ENCODE results near the gene RAB27A.
"Not testable (repeated sequence)": the region's sequence is repeated elsewhere in the genome, so short reads cannot be mapped to it uniquely, and the experiment has no call there.

Gene RAB27A

DNA sequence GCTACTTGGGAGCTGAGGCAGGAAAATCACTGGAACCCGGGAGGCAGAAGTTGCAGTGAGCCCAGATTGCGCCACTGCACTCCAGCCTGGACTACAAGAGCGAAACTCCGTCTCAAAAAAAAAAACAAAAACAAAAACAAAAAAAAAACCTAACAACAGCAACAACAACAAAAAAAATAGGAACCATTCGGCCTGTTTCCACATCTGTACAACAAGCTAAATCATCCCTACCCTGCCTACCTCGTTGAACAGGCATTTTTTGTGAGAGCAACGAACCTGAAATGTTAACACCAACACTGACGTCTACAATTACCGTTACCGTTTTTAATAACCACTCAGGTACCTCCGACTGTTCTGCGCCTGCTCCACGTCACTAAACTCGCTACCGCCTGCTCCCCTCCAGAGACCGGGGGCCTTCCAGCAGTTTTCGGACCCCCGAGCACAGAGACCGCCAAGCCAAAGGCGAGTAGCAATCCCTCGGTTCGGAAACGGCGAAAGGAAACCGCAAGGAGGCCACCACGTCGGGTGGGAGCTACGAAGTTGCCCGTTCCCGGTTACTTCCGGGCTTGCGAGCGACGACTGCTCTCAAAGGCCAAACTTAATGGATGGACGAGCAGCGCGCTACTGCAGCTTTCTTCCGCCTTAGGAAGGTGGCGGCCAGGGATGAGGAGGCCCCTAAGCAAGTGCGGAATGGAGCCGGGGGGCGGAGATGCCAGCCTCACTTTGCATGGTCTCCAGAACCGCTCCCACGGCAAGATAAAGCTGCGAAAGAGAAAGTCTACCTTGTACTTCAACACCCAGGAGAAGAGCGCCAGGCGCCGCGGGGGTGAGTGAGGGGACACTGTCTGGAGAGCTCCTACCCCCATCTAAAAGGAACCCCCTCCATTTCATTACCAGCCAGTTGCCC, 29.2 kb upstream of the RAB27A start, which contains the start of the genes PIGB and PIGBOS1:
Gene PIGB, plus strand, starts transcription at position 635 of the 907 bp plus-strand sequence. Its CDS starts 29 bp downstream, at position 664.
Gene PIGBOS1, minus strand, starts transcription at position 536 of the 907 bp plus-strand sequence. CDS start 1,331 bp downstream, outside the sequence.
- Histone ChIP-seq H3K4me2 (ENCODE audit: low read length) (peak within 1 kb of the TSS; percentile 80), H3K27me3 (ENCODE audit: control insufficient read depth, low read length) (no peaks in the 10 kb centered on the region), H3K4me1 (ENCODE audit: control insufficient read depth, low read length) (peaks cover 27% of the 10 kb centered on the region), H3K36me3 (ENCODE audit: control insufficient read depth, low read length) (peaks cover 14% of the 10 kb centered on the region), H3K27ac (ENCODE audit: low read depth, low read length) (peak within 1 kb of the TSS; percentile 84), H3F3A (ENCODE audit: control insufficient read depth, insufficient read depth) (0 out of 2 replicates have a peak, but pooled peaks cover 6% of the 10 kb centered on the region), H4K20me1 (ENCODE audit: control insufficient read depth, insufficient read depth, low read depth, low read length) (no peaks in the 10 kb centered on the region), H3K9me3 (ENCODE audit: control insufficient read depth, insufficient read depth, low read length) (no peaks in the 10 kb centered on the region), H3K79me2 (ENCODE audit: control insufficient read depth, low read length) (peaks cover 68% of the 10 kb centered on the region), H3K9me2 (replicated peaks; ENCODE audit: control insufficient read depth, low read length) (no peaks in the 10 kb centered on the region), H3K4me3 (ENCODE audit: low read length) (peak within 1 kb of the TSS; percentile 99)
- TF ChIP-seq CTCF (IDR thresholded peaks at IDR 0.05; ENCODE audit: low read depth, low read length, poor library complexity, severe bottlenecking) (no peak), EZH2phosphoT487 (IDR thresholded peaks at IDR 0.05; ENCODE audit: borderline replicate concordance, low read length) (no peak)

GRCh38 chr15:55302801-55303200, 13.2 kb upstream of the RAB27A start:
- not testable (repeated sequence) for H3K4me3 ChIP-seq (ENCODE audit: low read length); H3K9me2 ChIP-seq (replicated peaks; ENCODE audit: control insufficient read depth, low read length); H3K36me3 ChIP-seq (ENCODE audit: control insufficient read depth, low read length); H4K20me1 ChIP-seq (ENCODE audit: control insufficient read depth, insufficient read depth, low read depth, low read length); H3F3A ChIP-seq (ENCODE audit: control insufficient read depth, insufficient read depth); H3K4me2 ChIP-seq (ENCODE audit: low read length); H3K9me3 ChIP-seq (ENCODE audit: control insufficient read depth, insufficient read depth, low read length); H3K4me1 ChIP-seq (ENCODE audit: control insufficient read depth, low read length); H3K27ac ChIP-seq (ENCODE audit: low read depth, low read length); H3K27me3 ChIP-seq (ENCODE audit: control insufficient read depth, low read length); H3K79me2 ChIP-seq (ENCODE audit: control insufficient read depth, low read length)

DNA sequence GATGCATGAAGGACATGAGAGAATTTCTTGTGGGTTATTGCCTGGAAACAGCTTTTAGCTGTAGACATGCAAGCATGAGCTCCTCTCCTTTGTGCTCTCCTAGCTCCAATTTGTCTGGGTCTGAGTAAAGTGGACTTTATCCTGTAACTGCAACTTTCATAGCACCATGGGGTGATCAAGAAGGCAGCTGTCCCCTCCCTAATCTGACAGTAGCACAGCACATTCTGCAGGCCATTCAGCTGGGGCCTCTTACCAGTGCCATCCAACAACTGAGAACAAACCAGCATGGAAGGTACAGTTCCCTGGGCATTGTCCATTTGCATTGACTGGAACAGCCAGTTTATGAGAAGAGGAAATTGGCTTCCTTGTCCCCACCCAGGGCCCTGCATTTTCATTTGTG, 7.7 kb upstream of the RAB27A start:
- Histone ChIP-seq H3K27ac (ENCODE audit: low read depth, low read length) (no peak overlapping the region), H3K36me3 (ENCODE audit: control insufficient read depth, low read length) (no peaks in the 10 kb centered on the region), H3K79me2 (ENCODE audit: control insufficient read depth, low read length) (no peaks in the 10 kb centered on the region), H3F3A (ENCODE audit: control insufficient read depth, insufficient read depth) (no peaks in the 10 kb centered on the region), H3K27me3 (ENCODE audit: control insufficient read depth, low read length) (no peaks in the 10 kb centered on the region), H3K4me1 (ENCODE audit: control insufficient read depth, low read length) (no peaks in the 10 kb centered on the region), H3K4me2 (ENCODE audit: low read length) (no peak overlapping the region), H3K9me2 (replicated peaks; ENCODE audit: control insufficient read depth, low read length) (no peaks in the 10 kb centered on the region), H3K4me3 (ENCODE audit: low read length) (no peak overlapping the region), H3K9me3 (ENCODE audit: control insufficient read depth, insufficient read depth, low read length) (no peaks in the 10 kb centered on the region), H4K20me1 (ENCODE audit: control insufficient read depth, insufficient read depth, low read depth, low read length) (no peaks in the 10 kb centered on the region)
- no peak for TF ChIP-seq CTCF (IDR thresholded peaks at IDR 0.05; ENCODE audit: low read depth, low read length, poor library complexity, severe bottlenecking)
- no peak for TF ChIP-seq EZH2phosphoT487 (IDR thresholded peaks at IDR 0.05; ENCODE audit: borderline replicate concordance, low read length)

DNA sequence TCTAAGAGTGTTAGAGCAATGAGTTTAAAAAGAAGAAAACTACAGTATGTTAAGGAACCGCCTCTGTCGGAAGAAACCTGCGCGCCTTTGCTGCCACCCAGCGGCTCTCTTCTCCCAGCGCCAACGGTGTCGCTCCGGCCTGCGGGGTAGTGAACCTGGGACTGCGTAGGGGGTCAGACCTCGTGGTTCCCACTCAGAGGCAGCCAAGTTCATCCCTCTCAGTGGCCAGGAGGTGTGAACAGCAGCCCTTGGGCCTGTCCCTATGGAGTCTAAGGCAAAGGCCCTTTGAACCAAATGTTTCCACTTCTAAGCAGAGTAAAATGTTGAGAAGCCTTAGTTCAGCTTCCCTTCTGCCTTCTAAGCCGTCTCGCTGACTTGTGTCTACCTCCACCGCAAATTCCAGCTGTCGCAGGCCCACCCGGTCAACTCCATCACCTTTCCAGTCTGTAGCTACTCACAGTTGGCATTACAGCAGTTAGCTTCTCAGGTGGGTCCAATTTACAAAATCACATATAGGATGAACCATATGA, 980 bp upstream of the RAB27A start:
- no peaks in the 10 kb centered on the region for H3K36me3 ChIP-seq (ENCODE audit: control insufficient read depth, low read length)
- peak overlapping the region; percentile 97 for H3K4me3 ChIP-seq (ENCODE audit: low read length)
- no peaks in the 10 kb centered on the region for H3K79me2 ChIP-seq (ENCODE audit: control insufficient read depth, low read length)
- H4K20me1 ChIP-seq (ENCODE audit: control insufficient read depth, insufficient read depth, low read depth, low read length): no peaks in the 10 kb centered on the region
- no peaks in the 10 kb centered on the region for H3K9me3 ChIP-seq (ENCODE audit: control insufficient read depth, insufficient read depth, low read length)
- TF ChIP-seq CTCF (IDR thresholded peaks at IDR 0.05; ENCODE audit: low read depth, low read length, poor library complexity, severe bottlenecking): peak; percentile 90
- TF ChIP-seq EZH2phosphoT487 (IDR thresholded peaks at IDR 0.05; ENCODE audit: borderline replicate concordance, low read length): no peak
- H3K9me2 ChIP-seq (replicated peaks; ENCODE audit: control insufficient read depth, low read length): no peaks in the 10 kb centered on the region
- H3F3A ChIP-seq (ENCODE audit: control insufficient read depth, insufficient read depth): no peaks in the 10 kb centered on the region
- no peaks in the 10 kb centered on the region; the same call in 1 of the 2 replicates for H3K27me3 ChIP-seq (ENCODE audit: control insufficient read depth, low read length)
- H3K4me2 ChIP-seq (ENCODE audit: low read length): peak overlapping the region; percentile 87
- H3K27ac ChIP-seq (ENCODE audit: low read depth, low read length): no peak overlapping the region
- peaks cover 10% of the 10 kb centered on the region for H3K4me1 ChIP-seq (ENCODE audit: control insufficient read depth, low read length)
